ENCODE results near the gene IARS2.

The IARS2 gene

DNA sequence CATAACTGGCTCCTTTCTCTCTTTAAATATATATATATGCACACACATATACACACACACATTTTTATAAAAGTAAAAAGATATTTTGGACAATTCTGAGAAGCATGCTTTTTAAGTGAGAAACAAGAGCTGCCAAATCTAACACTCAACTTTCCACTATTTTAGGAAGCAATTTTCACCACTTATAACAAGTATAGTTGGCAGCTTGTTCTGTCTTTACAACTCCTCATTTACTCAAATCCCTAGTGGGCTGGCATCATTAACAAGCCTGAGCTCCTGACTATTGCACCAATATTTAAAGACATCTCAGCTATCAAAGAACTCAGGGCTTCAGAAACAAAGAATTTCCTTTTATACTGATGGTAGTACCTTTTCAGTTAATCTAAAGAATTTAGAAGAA, 101.8 kb downstream of the IARS2 start:
- no peak for TF ChIP-seq SIN3A (IDR thresholded peaks at IDR 0.05; ENCODE audit: borderline replicate concordance, insufficient read depth, low read length)
- TF ChIP-seq, protein P1, sequence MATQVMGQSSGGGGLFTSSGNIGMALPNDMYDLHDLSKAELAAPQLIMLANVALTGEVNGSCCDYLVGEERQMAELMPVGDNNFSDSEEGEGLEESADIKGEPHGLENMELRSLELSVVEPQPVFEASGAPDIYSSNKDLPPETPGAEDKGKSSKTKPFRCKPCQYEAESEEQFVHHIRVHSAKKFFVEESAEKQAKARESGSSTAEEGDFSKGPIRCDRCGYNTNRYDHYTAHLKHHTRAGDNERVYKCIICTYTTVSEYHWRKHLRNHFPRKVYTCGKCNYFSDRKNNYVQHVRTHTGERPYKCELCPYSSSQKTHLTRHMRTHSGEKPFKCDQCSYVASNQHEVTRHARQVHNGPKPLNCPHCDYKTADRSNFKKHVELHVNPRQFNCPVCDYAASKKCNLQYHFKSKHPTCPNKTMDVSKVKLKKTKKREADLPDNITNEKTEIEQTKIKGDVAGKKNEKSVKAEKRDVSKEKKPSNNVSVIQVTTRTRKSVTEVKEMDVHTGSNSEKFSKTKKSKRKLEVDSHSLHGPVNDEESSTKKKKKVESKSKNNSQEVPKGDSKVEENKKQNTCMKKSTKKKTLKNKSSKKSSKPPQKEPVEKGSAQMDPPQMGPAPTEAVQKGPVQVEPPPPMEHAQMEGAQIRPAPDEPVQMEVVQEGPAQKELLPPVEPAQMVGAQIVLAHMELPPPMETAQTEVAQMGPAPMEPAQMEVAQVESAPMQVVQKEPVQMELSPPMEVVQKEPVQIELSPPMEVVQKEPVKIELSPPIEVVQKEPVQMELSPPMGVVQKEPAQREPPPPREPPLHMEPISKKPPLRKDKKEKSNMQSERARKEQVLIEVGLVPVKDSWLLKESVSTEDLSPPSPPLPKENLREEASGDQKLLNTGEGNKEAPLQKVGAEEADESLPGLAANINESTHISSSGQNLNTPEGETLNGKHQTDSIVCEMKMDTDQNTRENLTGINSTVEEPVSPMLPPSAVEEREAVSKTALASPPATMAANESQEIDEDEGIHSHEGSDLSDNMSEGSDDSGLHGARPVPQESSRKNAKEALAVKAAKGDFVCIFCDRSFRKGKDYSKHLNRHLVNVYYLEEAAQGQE (IDR thresholded peaks at IDR 0.05; ENCODE audit: insufficient read depth in 1 of 2, low read depth in 2 of 2, low read length in 2 of 2): no peak
- TF ChIP-seq POLR2AphosphoS5 (IDR thresholded peaks at IDR 0.05; ENCODE audit: low read depth, low read length): no peak
- no peak for TF ChIP-seq TAF1 (IDR thresholded peaks at IDR 0.05; ENCODE audit: borderline replicate concordance, insufficient read depth, low read length)
- no peak for TF ChIP-seq FOXP2 (optimal IDR thresholded peaks at IDR 0.05; ENCODE audit: borderline replicate concordance, extremely low read depth, extremely low read length, insufficient read depth)
